Endodermal cell (in vitro differentiated cells): ENCODE data around the gene HOTAIR. TPM values are rescaled to one million over a fixed set of nuclear protein-coding genes. Genes with fewer than 3 reads are reported as not detected.

Experiments used
- DNase-seq: peaks from one replicate; pipeline ENCODE4 v3.0.0-alpha.2; 2017
- H3K27ac ChIP-seq: 2 replicates; pipeline ENCODE4 v1.5.1; 2013; ENCODE audit warnings: mild to moderate bottlenecking, low read depth, low read length, moderate library complexity
- H3K27me3 ChIP-seq: 2 replicates; pipeline ENCODE4 v1.6.1; 2013; ENCODE audit warnings: mild to moderate bottlenecking, low read length, moderate library complexity; ENCODE audit not compliant: insufficient read depth, control insufficient read depth, poor library complexity, severe bottlenecking
- H3K36me3 ChIP-seq: 2 replicates; pipeline ENCODE4 v1.7.0; 2013; ENCODE audit warnings: mild to moderate bottlenecking, low read length, moderate library complexity; ENCODE audit not compliant: control insufficient read depth, insufficient read depth
- H3K4me1 ChIP-seq: one replicate; pipeline ENCODE4 v1.7.0; 2013; ENCODE audit warnings: low read length; ENCODE audit not compliant: control insufficient read depth, insufficient read depth
- H3K4me3 ChIP-seq: 2 replicates; pipeline ENCODE4 v1.5.1; 2013; ENCODE audit warnings: mild to moderate bottlenecking, low read length, moderate library complexity
- H3K9ac ChIP-seq: 2 replicates; pipeline ENCODE4 v1.6.1; 2013; ENCODE audit warnings: mild to moderate bottlenecking, low read length, moderate library complexity; ENCODE audit not compliant: poor library complexity, severe bottlenecking; ENCODE audit errors: extremely low read depth
- H3K9me3 ChIP-seq: 2 replicates; pipeline ENCODE4 v1.6.1; 2013; ENCODE audit warnings: mild to moderate bottlenecking, low read length, moderate library complexity; ENCODE audit not compliant: control insufficient read depth
- H3K27ac Mint-ChIP-seq: 2 replicates; pipeline ENCODE4 v1.8.0; 2020; ENCODE audit warnings: mixed read lengths
- H3K27me3 Mint-ChIP-seq: 2 replicates; pipeline ENCODE4 v1.8.0; 2021; ENCODE audit warnings: mild to moderate bottlenecking, mixed read lengths; ENCODE audit not compliant: insufficient read depth
- H3K36me3 Mint-ChIP-seq: 2 replicates; pipeline ENCODE4 v1.8.0; 2020; ENCODE audit warnings: low read depth, mixed read lengths
- H3K4me1 Mint-ChIP-seq: 2 replicates; pipeline ENCODE4 v1.8.0; 2020; ENCODE audit warnings: mixed read lengths
- H3K4me3 Mint-ChIP-seq: 2 replicates; pipeline ENCODE4 v1.8.0; 2020; ENCODE audit warnings: mild to moderate bottlenecking, moderate library complexity, mixed read lengths
- H3K9me3 Mint-ChIP-seq: 2 replicates; pipeline ENCODE4 v1.8.0; 2020; ENCODE audit warnings: mild to moderate bottlenecking, mixed read lengths
- CTCF ChIP-seq: fragments of 200-600 bp; sonication (generic); conservative IDR thresholded peaks from 2 replicates; pipeline ENCODE4 v1.5.0; 2021; ENCODE audit warnings: antibody characterized with exemption, mild to moderate bottlenecking
- WGBS, 2 experiments: methylation state at CpG; one replicate each; pipeline versions ENCODE4 v1.1.5 to v1.1.7; 2013; ENCODE audit warnings: missing lambda C conversion rate in 2 of 2, mixed read lengths in 1 of 2; ENCODE audit not compliant: insufficient coverage in 1 of 2, insufficient read length in 1 of 2; 5-methylcytosine and 5-hydroxymethylcytosine counted together
- total RNA-seq, 2 donors: library from RNA; stranded (reverse); fragmentation: NEBNext Ultra II Directional in 1 of 2; extraction: Animal tissue kit (Norgen Biotek cat#: 25700) in 1 of 2; gene quantifications; 2 replicates in 1 of 2; 3 replicates in 1 of 2; pipeline ENCODE4 v1.2.1, GENCODE V29; 2021

The HOTAIR gene
- total RNA-seq, 2 donors from 2014 or later: not detected

GRCh38 chr12:53939141-53940108 lies 35.3 kb downstream of the HOTAIR start:
- Histone ChIP-seq H3K27ac (no peak overlapping the region), H3K4me1 (no peaks in the 10 kb centered on the region), H3K9ac (no peak overlapping the region), H3K9me3 (peaks cover 9% of the 10 kb centered on the region), H3K27me3 (peaks cover 100% of the 10 kb centered on the region), H3K4me3 (no peak overlapping the region), H3K36me3 (no peaks in the 10 kb centered on the region)
- no peak for TF ChIP-seq CTCF
- peaks cover 98% of the 10 kb centered on the region for H3K27me3 Mint-ChIP-seq
- H3K4me3 Mint-ChIP-seq: no peak overlapping the region
- H3K36me3 Mint-ChIP-seq: no peaks in the 10 kb centered on the region
- 17 to 25% methylated on average over 14 to 91 of the region's 91 CpGs for WGBS, 2 experiments
- peaks cover 12% of the 10 kb centered on the region for H3K9me3 Mint-ChIP-seq
- peak; percentile 85 for DNase-seq
- H3K27ac Mint-ChIP-seq: no peak overlapping the region
- H3K4me1 Mint-ChIP-seq: peaks cover 5% of the 10 kb centered on the region

GRCh38 chr12:53938326-53939140 lies 36.2 kb downstream of the HOTAIR start, which contains the start of gene HOXC13:
HOXC13 (plus strand) TSS chr12:53938831; CDS start chr12:53938907, 76 bp downstream.
- no peak within 1 kb of the TSS for H3K4me3 ChIP-seq

More at GRCh38 chr12:53938326-53939140, 36.2 kb downstream of the HOTAIR start, which contains the start of gene HOXC13:
- Histone ChIP-seq H3K9ac (no peak within 1 kb of the TSS), H3K27ac (no peak within 1 kb of the TSS), H3K9me3 (peaks cover 9% of the 10 kb centered on the region), H3K36me3 (no peaks in the 10 kb centered on the region), H3K27me3 (peaks cover 100% of the 10 kb centered on the region), H3K4me1 (no peaks in the 10 kb centered on the region)
- no peak within 1 kb of the TSS for H3K4me3 Mint-ChIP-seq
- 10 to 11% methylated on average over 16 to 56 of the region's 56 CpGs for WGBS, 2 experiments
- no peak for TF ChIP-seq CTCF
- DNase-seq: peak; percentile 99
- peaks cover 12% of the 10 kb centered on the region for H3K9me3 Mint-ChIP-seq
- H3K36me3 Mint-ChIP-seq: no peaks in the 10 kb centered on the region
- H3K27ac Mint-ChIP-seq: no peak within 1 kb of the TSS
- peaks cover 5% of the 10 kb centered on the region for H3K4me1 Mint-ChIP-seq
- H3K27me3 Mint-ChIP-seq: peaks cover 98% of the 10 kb centered on the region
